HCT116 (cell line): ENCODE results near the gene SCGB2B2.

Experiments
- CEBPB ChIP-seq: IDR thresholded peaks from 2 replicates; pipeline ENCODE4 v1.6.1; 2012; ENCODE audit warnings: low read depth
- EGR1 ChIP-seq: IDR thresholded peaks from 2 replicates; pipeline ENCODE4 v1.6.1; 2012; ENCODE audit warnings: low read depth
- ELF1 ChIP-seq: IDR thresholded peaks from 2 replicates; pipeline ENCODE4 v1.6.1; 2012; ENCODE audit warnings: low read depth, borderline replicate concordance
- EZH2 ChIP-seq: fragments of 200-600 bp; sonication (generic); IDR thresholded peaks from 2 replicates; pipeline ENCODE4 v1.6.1; 2017; ENCODE audit warnings: antibody characterized with exemption, mixed run types
- EZH2phosphoT487 ChIP-seq: fragments of 200-600 bp; IDR thresholded peaks from 2 replicates; pipeline ENCODE4 v1.6.1; 2018; ENCODE audit warnings: antibody characterized with exemption, borderline replicate concordance
- POLR2A ChIP-seq: IDR thresholded peaks from 2 replicates; pipeline ENCODE4 v1.7.0; 2011; ENCODE audit warnings: borderline replicate concordance; ENCODE audit not compliant: insufficient read depth, insufficient read length; ENCODE audit errors: extremely low read depth
- POLR2AphosphoS5 ChIP-seq: IDR thresholded peaks from 2 replicates; pipeline ENCODE4 v1.6.1; 2011; ENCODE audit warnings: mild to moderate bottlenecking, low read depth, low read length, moderate library complexity
- SP1 ChIP-seq: IDR thresholded peaks from 2 replicates; pipeline ENCODE4 v1.6.1; 2012; ENCODE audit warnings: low read depth
- ZFX ChIP-seq: fragments of 450-650 bp; IDR thresholded peaks from 2 replicates; pipeline ENCODE4 v1.6.1; 2017
- TF ChIP-seq, protein P1 (sequence below), 3 experiments: fragments of 200-600 bp in 1 of 3; sonication (generic) in 1 of 3; IDR thresholded peaks in 2 of 3; conservative IDR thresholded peaks in 1 of 3; 2 replicates each; pipeline ENCODE4 v1.5.1; 2012 to 2017; ENCODE audit warnings: low read depth in 2 of 3, low read length in 2 of 3, antibody characterized with exemption in 1 of 3, borderline replicate concordance in 1 of 3, control low read depth in 1 of 3, mild to moderate bottlenecking in 1 of 3, mixed read lengths in 1 of 3, mixed run types in 1 of 3, moderate library complexity in 1 of 3; ENCODE audit not compliant: insufficient read depth in 1 of 3

- TF ChIP-seq POLR2AphosphoS5 (no peak), POLR2A (no peak), SP1 (no peak), EZH2phosphoT487 (no peak), ZFX (no peak), ELF1 (no peak), EZH2 (no peak), EGR1 (no peak), CEBPB (no peak)
- TF ChIP-seq, protein P1, sequence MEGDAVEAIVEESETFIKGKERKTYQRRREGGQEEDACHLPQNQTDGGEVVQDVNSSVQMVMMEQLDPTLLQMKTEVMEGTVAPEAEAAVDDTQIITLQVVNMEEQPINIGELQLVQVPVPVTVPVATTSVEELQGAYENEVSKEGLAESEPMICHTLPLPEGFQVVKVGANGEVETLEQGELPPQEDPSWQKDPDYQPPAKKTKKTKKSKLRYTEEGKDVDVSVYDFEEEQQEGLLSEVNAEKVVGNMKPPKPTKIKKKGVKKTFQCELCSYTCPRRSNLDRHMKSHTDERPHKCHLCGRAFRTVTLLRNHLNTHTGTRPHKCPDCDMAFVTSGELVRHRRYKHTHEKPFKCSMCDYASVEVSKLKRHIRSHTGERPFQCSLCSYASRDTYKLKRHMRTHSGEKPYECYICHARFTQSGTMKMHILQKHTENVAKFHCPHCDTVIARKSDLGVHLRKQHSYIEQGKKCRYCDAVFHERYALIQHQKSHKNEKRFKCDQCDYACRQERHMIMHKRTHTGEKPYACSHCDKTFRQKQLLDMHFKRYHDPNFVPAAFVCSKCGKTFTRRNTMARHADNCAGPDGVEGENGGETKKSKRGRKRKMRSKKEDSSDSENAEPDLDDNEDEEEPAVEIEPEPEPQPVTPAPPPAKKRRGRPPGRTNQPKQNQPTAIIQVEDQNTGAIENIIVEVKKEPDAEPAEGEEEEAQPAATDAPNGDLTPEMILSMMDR (IDR thresholded peaks at IDR 0.05 in 2 of 3, conservative IDR thresholded peaks at IDR 0.05 in 1 of 3; ENCODE audit: borderline replicate concordance in 1 of 3, insufficient read depth in 1 of 3, low read depth in 2 of 3, low read length in 2 of 3): no peak
These were observed 31.4 kb downstream of the SCGB2B2 start for GRCh38 chr19:34645551-34645950.
